ENCODE data around the gene ELF4. TPM values are rescaled to one million over a fixed set of nuclear protein-coding genes. Genes with fewer than 3 reads are reported as not detected.

ELF4 gene
- total RNA-seq, 4 donors from 2014 or later = 20.1 to 56.1 (median 44.2) TPM

DNA sequence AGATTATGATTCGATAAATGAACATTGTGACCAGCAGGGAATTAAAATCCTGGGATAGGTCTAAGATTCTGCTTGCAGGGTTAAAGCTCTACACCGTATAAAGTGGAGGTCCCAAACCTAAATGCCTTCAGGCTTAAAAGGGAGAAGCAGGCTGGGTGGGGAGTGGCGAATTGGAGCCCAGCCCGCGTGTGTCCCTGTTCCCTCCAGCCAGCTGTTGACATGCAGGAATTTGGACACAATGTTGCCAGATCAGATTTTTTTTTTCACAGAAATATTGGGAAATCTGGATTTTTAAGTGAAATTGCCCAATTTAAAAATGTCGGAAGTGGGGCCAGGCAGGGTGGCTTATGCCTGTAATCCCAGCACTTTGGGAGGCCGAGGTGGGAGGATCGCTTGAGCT is 60.5 kb downstream of the ELF4 start:
- no peak overlapping the region for H3K4me3 ChIP-seq
- 88% methylated on average over 8 of the region's 8 CpGs; no CpG with 5 or more reads in 1 of the 2 donors for WGBS, 2 donors (ENCODE audit: low coverage in 1 of 2)
- H3K27ac ChIP-seq = no peak overlapping the region
- H3K36me3 ChIP-seq = peaks cover 0 to 5% (median 0%) of the 10 kb centered on the region in 4 donors
- in situ Hi-C loops (cut with MboI; ENCODE audit: low pct_ligation_motif_present in 1 of 4, low pct_unique_long_range_greater_than_20kb in 1 of 4, low sequenced_read_pairs in 3 of 4) (loop anchor here in 3 of 4 donors (10.0 to 25.0 kb wide), 5 partner anchors 113 to 463 kb away; no protein-coding TSS in a partner anchor), intact Hi-C loops (cut with DNase I; ENCODE audit: low total_unique reads) (no loop called here)
- H3K9me3 ChIP-seq = no peaks in the 10 kb centered on the region
- DNase-seq = no peak
- no peak for TF ChIP-seq POLR2AphosphoS5 (IDR thresholded peaks at IDR 0.05)
- TF ChIP-seq, protein P1, sequence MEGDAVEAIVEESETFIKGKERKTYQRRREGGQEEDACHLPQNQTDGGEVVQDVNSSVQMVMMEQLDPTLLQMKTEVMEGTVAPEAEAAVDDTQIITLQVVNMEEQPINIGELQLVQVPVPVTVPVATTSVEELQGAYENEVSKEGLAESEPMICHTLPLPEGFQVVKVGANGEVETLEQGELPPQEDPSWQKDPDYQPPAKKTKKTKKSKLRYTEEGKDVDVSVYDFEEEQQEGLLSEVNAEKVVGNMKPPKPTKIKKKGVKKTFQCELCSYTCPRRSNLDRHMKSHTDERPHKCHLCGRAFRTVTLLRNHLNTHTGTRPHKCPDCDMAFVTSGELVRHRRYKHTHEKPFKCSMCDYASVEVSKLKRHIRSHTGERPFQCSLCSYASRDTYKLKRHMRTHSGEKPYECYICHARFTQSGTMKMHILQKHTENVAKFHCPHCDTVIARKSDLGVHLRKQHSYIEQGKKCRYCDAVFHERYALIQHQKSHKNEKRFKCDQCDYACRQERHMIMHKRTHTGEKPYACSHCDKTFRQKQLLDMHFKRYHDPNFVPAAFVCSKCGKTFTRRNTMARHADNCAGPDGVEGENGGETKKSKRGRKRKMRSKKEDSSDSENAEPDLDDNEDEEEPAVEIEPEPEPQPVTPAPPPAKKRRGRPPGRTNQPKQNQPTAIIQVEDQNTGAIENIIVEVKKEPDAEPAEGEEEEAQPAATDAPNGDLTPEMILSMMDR (IDR thresholded peaks at IDR 0.05) = no peak
- no peak for TF ChIP-seq EP300 (IDR thresholded peaks at IDR 0.05; ENCODE audit: low read depth)
- no peak for TF ChIP-seq POLR2A (IDR thresholded peaks at IDR 0.05)
- no peaks in the 10 kb centered on the region for H3K27me3 ChIP-seq
- H3K4me1 ChIP-seq = no peaks in the 10 kb centered on the region

DNA sequence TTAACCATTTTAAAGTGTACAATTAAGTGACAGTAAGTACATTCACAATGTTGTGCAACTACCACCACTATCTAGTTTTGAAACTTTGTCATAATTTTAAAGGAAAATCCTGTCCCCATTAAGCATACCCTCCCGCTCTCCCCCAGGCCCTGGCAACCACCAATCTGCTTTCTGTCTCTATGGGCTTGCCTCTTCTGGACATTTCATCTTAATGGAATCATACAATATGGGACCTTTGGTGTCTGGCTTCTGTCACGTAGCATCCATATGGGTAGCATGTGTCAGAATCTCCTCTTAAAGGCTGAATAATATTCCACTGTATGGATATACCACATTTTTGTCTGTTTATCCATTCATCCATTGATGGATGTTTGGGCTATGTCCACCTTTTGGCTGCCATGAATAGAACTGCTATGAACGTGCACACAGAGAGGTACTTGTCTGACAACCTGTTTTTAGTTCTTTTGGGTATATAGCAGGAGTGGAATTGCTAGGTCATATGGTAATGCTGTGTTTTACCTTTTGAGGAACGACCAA is 61.5 kb downstream of the ELF4 start:
- intact Hi-C loops (cut with DNase I; ENCODE audit: low total_unique reads) (no loop called here), in situ Hi-C loops (cut with MboI; ENCODE audit: low pct_ligation_motif_present in 1 of 4, low pct_unique_long_range_greater_than_20kb in 1 of 4, low sequenced_read_pairs in 3 of 4) (loop anchor here in 1 of 4 donors (25.0 kb wide), 1 partner anchor 111 kb away; no protein-coding TSS in a partner anchor)
- Histone ChIP-seq H3K9me3 (no peaks in the 10 kb centered on the region), H3K4me3 (no peak overlapping the region), H3K27me3 (no peaks in the 10 kb centered on the region), H3K27ac (no peak overlapping the region), H3K36me3 (peaks cover 0 to 5% (median 0%) of the 10 kb centered on the region in 4 donors), H3K4me1 (no peaks in the 10 kb centered on the region)
- no peak for TF ChIP-seq POLR2AphosphoS5 (IDR thresholded peaks at IDR 0.05)
- no peak for TF ChIP-seq EP300 (IDR thresholded peaks at IDR 0.05; ENCODE audit: low read depth)
- no peak for TF ChIP-seq POLR2A (IDR thresholded peaks at IDR 0.05)
- TF ChIP-seq, protein P1 (IDR thresholded peaks at IDR 0.05) = no peak
- 79 to 100% methylated on average over 1 to 4 of the region's 4 CpGs for WGBS, 2 donors (ENCODE audit: low coverage in 1 of 2)
- no peak for DNase-seq

DNA sequence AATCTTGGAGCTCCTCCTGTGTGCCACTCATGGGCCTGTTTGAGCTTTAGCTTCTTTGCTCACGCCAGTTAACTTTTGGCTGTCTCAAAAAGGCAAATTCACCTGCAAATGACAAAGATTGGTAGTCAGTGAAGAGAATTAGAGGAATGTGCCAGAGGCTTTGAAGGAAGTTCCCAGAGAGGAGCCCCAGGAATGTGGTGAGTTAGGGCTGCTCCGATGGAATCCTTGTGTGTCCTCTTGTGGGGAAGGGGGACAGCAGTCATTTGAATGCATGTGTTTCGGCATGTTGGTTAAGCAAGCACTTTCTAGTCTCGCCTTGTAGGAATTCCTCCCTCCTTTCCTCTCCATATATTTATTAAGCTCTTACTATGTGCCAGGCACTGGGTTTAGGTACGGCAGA is 62.9 kb downstream of the ELF4 start:
- no peak for TF ChIP-seq POLR2AphosphoS5 (IDR thresholded peaks at IDR 0.05)
- TF ChIP-seq EP300 (IDR thresholded peaks at IDR 0.05; ENCODE audit: low read depth) = no peak
- TF ChIP-seq, protein P1 (IDR thresholded peaks at IDR 0.05) = no peak
- TF ChIP-seq POLR2A (IDR thresholded peaks at IDR 0.05) = no peak
- Histone ChIP-seq H3K27me3 (no peaks in the 10 kb centered on the region), H3K4me1 (no peaks in the 10 kb centered on the region), H3K4me3 (no peak overlapping the region), H3K27ac (no peak overlapping the region), H3K36me3 (peaks cover 0 to 5% (median 0%) of the 10 kb centered on the region in 4 donors), H3K9me3 (no peaks in the 10 kb centered on the region)
- no peak for DNase-seq
- WGBS, 2 donors (ENCODE audit: low coverage in 1 of 2) = 89% methylated on average over 5 of the region's 5 CpGs; no CpG with 5 or more reads in 1 of the 2 donors
- intact Hi-C loops (cut with DNase I; ENCODE audit: low total_unique reads) (no loop called here), in situ Hi-C loops (cut with MboI; ENCODE audit: low pct_ligation_motif_present in 1 of 4, low pct_unique_long_range_greater_than_20kb in 1 of 4, low sequenced_read_pairs in 3 of 4) (loop anchor here in 1 of 4 donors (25.0 kb wide), 1 partner anchor 110 kb away; no protein-coding TSS in a partner anchor)

DNA sequence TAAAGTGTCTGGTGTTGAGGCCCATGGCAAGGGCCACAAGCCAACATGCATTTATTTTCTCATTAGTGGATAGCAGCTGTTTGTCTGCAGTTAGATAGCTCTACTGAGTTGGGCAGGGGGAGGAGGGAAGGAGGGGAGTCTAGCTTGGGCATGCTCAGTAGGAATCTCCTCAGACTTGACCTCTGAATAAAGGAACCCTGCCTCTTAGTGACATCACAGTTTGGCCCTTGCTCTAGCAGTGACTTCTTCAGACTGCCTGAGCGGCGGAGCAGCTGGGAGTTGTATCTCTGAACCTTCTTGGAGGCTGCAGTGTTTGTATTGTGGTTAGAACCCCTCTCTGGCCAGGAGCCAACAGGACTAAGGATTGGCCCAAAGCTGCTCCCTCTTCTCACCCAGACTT is 70.5 kb downstream of the ELF4 start:
- Histone ChIP-seq H3K36me3 (peaks cover 0 to 5% (median 0%) of the 10 kb centered on the region in 4 donors), H3K27ac (no peak overlapping the region), H3K4me1 (no peaks in the 10 kb centered on the region), H3K27me3 (no peaks in the 10 kb centered on the region), H3K4me3 (no peak overlapping the region), H3K9me3 (no peaks in the 10 kb centered on the region)
- no peak for DNase-seq
- in situ Hi-C loops (cut with MboI; ENCODE audit: low pct_ligation_motif_present in 1 of 4, low pct_unique_long_range_greater_than_20kb in 1 of 4, low sequenced_read_pairs in 3 of 4) = loop anchor here in 1 of 4 donors (25.0 kb wide), 1 partner anchor 103 kb away; no protein-coding TSS in a partner anchor
- no peak for TF ChIP-seq POLR2AphosphoS5 (IDR thresholded peaks at IDR 0.05)
- intact Hi-C loops (cut with DNase I; ENCODE audit: low total_unique reads) = no loop called here
- WGBS, 2 donors (ENCODE audit: low coverage in 1 of 2) = 100% methylated on average over 2 of the region's 2 CpGs; no CpG with 5 or more reads in 1 of the 2 donors

All from transverse colon (tissue), 4 donors.